Measurements from ENCODE around the gene GBP3.

- TF ChIP-seq CTCF (IDR thresholded peaks at IDR 0.05 in 2 of 3, conservative IDR thresholded peaks at IDR 0.05 in 1 of 3; ENCODE audit: control insufficient read depth in 2 of 3, extremely low read depth in 1 of 3, insufficient read depth in 1 of 3, low read depth in 3 of 3, low read length in 3 of 3), result no peak
- TF ChIP-seq ZBTB11 (CRISPR knock-in tag; IDR thresholded peaks at IDR 0.05), result no peak
- no peak for TF ChIP-seq CEBPZ (IDR thresholded peaks at IDR 0.05; ENCODE audit: low read depth, low read length)
- no peak for TF ChIP-seq NR2C2 (IDR thresholded peaks at IDR 0.05; ENCODE audit: borderline replicate concordance, control insufficient read depth, insufficient read length, low read depth)
Observed at GRCh38 chr1:88985032-88985431, 37.6 kb downstream of the GBP3 start.
